Stimulated activated CD4-positive, alpha-beta T cell treated with anti-CD3 and anti-CD28 coated beads, Interleukin-1b, Interleukin-23, amount 100 ng/mL, for 4 hours (primary cell): ENCODE data around the gene DHRS7B.
A peak's percentile ranks its signal among the peaks of the same experiment; 100 is the strongest.
"Not testable (repeated sequence)": the region's sequence is repeated elsewhere in the genome, so short reads cannot be mapped to it uniquely, and the experiment has no call there.

Source experiments
- DNase-seq, 2 donors: peaks; one replicate each; pipeline ENCODE4 v3.0.0-alpha.2; 2020; ENCODE audit warnings: low read depth in 2 of 2

Gene DHRS7B

DNA sequence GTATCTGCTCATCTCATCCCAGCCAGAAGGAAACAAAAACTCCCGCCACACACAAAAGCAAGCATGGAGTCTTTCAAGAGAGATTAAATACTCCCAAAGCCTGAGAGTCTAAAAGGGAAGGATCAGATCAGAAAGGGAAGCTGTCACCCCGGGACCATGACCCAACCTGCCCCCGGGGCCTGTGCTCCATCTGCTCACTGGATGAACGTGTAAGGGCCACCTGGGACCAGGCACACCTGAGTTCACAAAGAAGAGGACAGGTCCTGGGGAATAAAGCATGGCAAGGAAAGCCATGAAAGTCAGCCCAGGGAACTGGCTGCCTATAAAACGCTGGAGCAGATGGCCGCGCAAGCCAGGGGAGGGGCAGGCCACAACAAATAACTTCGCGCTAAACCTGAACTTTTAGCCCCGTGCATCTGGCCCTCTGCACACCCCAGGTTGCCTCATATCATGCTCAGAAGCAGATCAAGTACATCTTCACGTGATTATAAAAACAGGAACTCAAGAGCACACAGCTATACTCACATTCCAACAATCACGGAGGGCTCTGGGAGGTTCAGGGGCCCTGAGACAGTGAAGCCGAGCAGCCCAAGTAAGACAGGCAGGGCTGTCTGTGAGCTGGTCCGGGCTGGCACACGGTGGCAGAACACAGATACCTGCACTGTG lies 83.8 kb downstream of the DHRS7B start:
- no peak for DNase-seq

DNA sequence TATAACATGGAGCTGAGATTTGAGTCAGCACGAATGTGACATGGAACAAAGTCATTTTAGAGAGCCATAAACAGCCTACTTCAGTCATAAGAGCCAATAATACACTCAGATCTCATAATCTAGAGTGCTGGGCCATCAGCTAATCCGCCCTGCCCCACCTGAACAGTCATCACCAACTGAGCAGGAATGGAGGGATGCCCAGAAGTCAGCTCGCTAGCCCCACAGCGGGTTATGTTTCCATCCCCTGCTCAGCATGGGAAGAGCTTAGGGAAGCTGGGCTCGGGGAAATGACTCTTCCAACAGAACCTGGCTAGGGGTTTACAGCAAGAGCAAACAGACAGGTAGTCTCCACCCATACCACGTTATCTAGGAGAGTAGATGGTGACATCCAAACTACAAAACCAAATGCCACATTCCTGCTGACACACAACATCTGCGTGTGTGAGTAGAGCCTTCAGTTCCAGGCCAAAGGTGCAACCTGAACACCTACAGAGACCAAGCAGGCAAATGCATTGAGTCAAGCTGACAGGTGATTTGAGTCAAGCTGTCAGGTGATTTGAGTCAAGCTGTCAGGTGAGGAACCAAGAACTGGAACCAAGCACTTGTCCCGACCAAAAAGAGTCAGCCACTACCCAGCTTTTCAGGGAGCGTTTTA lies 85.2 kb downstream of the DHRS7B start:
- no peak for DNase-seq

DNA sequence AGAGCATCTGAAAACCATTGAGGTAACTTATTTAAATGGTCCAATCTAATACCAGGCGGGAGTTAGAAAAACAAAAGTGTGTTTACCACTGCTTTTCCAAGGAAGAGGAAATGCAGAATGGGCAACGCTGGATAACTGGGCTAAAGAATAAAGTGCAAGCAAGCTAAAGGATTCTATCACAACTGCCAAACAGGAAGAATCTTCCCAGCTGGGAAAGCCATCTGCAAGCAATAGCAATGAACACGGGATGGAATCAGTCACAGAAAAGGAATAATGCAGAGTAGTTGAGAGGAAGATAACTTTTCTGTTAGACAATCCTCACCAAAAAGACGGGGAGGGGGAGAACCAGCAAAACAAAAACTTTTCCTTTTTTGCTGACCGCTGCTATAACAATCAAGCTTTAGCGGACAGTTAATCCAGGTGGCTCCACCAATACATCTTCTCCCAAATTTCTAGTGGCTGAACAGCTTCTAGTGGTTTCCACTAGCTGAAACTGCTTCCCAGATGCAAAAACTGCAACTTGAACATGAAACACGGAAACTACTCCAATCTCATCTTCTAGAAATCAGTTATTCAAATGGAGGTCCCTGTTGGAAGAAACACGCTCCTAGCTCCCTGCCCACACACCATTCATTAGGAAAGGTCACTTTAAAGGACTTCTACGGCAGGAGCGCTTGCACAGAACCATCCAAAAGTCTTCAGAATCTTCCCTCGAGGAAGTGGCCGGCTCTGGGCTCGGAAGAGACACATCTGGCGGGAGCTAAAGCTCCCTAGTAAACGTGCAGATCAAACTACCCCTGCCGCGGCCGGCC lies 86.3 kb downstream of the DHRS7B start:
- no peak for DNase-seq

DNA sequence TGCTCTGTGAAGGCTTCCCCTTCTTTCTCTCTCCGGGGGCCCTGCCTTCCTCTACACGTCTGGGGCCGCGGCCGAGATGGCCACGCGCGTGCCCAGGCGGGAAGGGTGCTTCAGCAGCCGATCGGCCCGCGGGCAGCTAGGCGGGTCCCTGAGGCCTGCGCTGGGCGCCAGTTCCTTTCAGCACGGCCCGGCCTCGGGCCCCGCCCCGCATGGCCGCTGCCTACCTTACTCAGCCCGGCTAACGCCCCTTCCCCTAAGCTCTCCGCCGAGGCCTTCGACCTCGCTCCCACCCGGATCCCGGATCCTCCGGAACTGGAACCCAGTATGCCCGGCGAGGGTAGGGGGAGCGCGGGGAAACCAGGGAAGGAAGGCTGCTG lies 86.9 kb downstream of the DHRS7B start:
- no peak for DNase-seq

DNA sequence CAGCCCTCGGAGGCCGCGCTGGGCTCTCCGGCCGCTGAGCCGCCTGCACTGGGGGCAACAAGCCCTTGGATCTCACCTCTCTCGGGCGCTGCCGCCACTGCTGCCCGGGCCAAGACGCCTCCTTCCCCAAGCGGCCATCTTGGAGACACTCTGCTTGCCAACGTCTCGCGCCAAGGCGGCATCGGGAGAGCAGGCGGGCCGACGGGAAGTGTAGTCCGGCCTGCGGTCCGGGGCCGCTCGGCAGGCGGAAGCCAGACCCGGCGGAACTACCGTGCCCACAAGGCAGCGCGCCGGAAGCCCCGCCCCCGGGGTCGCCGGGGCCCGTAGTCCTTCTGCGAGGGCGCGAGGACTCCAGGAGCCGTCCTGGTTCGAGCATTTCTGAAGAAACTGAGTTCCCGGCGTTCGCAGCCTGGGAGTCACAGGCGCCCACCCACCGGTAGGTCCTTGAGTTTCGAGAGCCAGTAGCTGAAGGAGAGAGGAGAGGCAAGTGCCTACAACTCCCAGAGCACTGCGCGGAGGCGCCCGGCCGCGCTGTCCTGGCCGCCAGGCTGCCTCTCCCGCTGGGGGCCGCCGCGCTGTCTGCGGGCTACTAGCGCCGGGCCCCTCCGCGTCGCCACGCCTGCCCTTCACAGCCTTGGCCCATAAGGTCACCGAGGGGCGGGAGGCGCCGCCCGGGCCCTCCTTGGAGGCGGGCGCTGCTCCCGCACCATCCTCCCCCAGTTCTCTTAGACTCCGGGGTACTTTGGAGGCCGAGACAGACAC lies 87.4 kb downstream of the DHRS7B start, which contains the start of gene TMEM11:
Gene TMEM11, minus strand, starts transcription at position 147 of the 762 bp plus-strand sequence. Its CDS starts 9 bp downstream, at position 138.
- DNase-seq = peak; percentile 91 to 96

DNA sequence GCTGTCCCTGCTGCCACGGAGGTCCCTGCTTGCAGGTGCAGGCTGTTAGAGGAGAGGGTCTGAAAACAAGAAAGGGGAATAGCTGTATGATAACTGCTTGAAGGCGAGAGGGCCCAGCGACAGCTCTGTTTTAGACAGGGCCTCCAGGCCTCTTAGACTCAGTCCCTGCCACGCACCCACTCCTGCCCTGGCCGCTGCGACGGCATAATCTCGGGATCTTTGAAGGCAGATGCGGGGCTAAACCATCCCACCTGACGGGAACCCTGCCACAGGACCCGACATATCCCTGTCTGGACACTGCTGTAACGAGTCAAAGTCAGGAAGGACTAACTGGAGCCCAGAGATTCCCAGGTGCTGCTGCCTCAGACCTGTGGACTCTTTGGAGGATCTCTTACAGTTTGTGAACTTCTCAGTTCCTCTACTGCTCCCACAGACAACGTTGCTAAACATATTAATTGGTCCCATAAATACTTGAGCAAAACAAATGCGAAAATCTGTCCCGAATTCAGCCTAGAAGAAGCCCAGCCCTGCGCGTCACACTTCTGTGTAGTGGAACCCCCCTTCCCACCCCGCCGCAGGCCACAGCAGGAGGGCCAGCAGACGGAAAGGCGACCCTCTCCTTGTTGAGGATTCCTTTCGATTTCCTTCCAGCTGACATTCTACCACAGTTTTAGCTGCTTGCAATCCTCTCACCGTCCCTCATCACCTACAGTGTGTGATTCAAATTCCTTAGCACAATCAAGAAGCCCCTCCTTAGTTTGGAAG lies 88.2 kb downstream of the DHRS7B start:
- no peak for DNase-seq

DNA sequence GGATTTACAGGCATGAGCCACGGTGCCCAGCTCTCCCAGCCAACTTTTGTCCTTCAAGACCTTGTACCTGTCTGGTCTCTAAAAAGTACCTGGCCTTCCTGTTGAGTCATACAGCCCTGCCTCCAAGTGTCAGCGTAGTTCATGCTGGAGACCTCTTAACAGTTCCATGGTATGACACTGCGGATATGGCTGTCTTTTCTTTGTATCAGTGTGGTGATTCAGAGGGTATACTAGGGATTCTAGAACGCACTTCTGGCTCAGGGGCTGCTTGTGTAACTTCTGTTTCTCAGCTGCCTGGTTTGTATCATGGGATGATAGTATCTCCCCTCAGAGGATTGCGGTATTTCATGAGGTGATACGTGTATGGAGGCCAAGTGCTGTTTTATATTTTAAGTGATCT lies 89.2 kb downstream of the DHRS7B start:
- DNase-seq = no peak

DNA sequence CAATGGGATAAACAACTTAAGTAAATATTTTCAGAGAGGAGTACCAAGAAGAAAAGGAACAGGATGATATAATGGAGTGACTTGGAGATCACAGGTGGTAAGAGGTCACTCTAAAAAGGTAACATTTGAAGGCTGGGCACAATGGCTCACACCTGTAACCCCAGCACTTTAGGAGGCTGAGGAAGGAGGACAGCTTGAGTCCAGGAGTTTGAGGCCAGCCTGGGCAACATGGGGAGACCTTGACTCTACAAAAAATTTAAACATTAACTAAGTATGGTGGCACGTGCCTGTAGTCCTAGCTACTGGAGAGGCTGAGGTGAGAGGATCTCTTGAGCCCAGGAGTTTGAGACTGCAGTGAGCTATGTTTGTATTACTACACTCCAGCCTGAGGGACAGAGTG lies 90.6 kb downstream of the DHRS7B start:
- no peak for DNase-seq

DNA sequence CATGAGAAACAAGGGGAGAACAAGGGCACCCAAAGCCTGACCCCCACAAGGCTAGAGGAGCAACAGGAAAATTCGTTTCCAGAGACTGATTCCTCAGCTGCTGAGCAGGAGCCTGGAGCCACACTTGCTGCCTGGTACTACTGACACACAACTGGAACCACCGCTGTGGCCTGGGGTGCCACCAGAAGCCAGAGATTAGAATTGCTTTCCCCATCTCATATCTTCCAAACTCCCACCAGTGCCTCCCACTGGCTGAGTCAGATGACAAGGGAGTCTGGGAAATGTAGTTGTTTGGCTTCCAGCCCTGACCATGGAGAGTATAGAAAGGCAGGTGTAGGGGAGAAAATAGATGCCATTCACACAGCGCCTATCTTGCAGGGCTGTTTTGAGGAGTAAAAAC lies 91.3 kb downstream of the DHRS7B start:
- DNase-seq = no peak

DNA sequence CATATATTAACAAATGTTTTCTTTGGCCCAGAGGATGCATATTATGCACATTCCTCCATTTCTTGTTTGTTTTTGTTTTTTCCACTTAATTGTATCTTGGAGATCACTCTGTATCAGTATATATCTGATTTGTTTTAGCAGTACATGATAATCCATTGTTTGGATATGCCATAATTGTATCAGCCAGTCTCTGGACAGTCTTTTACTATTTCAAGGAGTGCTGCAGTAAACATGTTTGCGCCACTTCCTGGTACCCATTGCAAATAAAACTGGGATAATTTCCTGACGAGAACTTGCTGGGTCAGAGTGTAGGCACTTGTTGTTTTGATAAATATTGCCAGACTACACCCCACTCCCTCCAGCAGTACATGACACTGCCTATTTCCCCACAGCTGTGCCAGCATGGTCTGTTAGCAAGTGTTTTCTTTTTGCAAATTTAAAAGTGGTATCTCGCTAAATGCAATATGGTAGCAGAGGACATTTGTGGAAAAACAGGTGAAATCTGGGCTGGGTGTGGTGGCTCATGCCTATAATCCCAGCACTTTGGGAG lies 92.1 kb downstream of the DHRS7B start:
- no peak for DNase-seq

DNA sequence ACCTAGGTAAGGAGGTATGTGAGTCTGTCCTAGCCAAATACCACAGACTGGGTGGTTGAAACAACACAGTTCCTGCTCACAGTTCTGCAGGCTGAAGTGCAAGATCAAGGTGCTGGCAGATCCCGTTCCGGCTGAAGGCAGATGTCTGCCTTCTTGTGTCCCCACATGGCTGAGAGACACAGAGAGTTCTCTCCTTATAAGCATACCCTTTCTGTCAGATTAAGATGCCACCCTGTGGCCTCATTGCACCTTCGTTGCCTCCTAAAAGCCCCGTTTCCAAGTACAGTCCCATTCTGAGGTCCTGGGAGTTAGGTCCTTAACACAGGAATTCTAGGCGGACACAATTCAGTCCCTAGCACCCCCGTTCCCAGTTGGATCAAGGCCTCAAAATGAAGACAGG lies 96.3 kb downstream of the DHRS7B start:
- DNase-seq = no peak

DNA sequence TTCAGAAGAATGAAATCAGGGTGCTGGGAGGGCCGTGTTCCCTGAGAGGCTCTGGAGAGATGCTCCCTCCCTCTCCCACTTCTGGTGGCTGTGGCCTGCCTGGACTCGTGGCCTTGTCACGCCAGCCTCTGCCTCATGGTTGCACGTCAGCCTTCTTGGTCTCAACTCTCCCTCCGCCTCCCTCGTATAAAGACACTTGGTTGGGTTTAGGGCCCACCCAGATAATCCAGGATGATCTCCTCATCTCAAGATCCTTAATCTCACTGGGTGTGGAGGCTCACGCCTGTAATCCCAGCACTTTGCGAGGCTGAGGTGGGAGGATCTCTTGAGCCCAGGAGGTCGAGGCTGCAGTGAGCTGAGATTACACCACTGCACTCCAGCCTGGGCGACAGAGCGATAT lies 100.5 kb downstream of the DHRS7B start:
- not testable (repeated sequence) for DNase-seq

DNA sequence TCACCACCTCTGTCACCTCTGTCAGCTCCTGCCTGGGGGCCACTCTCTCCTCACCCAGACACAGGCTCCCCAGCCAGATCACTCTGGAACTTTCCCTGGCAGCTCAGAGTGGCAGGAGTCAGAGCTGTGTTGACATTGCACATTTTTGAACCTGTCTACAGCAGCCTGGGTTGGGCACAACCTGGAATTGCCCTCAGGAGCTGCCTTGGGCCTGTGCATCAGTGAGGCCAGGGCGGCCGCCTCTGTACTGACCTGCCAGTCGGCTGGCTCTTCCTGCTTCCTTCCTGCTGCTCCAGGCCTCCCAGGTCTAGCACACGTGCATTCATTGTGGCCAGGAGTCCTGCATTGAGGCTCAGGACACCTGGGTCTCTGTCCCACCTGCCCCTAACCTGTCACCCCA lies 101.3 kb downstream of the DHRS7B start:
- no peak for DNase-seq

DNA sequence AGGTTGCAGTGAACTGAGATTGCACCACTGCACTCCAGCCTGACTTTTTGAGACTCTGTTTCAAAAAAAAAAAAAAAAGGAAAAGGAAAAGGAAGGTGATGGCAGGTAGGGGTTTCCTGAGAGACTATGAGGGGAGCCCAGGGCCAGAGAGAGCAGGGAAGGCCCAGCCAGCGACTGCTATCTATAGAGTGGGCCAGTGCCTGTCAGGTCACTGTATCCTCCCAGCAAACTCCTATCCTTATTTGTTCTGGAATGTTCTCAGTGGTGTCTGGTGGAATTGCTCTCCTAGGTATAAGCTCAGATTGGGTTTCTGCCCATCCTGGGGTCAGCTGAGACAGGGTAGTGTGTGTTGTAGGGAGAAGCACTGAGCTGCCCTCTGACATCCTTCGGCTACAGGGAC lies 102.1 kb downstream of the DHRS7B start:
- DNase-seq = no peak

DNA sequence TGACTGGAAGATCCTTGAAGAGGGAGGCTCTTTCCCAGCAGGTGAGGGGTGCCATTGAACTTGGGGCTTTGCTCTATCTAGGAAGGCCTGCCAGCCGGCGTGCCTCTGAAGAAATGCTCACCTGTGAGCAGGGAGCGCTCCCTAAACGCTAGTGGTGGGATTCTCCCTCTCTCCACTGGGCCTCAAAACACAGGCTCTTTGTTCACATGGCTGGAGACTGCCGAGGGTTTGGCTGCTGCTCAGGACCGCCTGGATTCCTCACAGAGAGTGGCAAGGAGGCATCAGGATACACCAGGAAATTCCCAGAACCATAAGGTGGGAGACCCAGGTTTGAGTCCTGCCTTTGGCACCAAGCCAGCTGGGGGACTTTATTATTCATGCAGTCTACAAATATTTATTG lies 104.8 kb downstream of the DHRS7B start:
- no peak for DNase-seq

DNA sequence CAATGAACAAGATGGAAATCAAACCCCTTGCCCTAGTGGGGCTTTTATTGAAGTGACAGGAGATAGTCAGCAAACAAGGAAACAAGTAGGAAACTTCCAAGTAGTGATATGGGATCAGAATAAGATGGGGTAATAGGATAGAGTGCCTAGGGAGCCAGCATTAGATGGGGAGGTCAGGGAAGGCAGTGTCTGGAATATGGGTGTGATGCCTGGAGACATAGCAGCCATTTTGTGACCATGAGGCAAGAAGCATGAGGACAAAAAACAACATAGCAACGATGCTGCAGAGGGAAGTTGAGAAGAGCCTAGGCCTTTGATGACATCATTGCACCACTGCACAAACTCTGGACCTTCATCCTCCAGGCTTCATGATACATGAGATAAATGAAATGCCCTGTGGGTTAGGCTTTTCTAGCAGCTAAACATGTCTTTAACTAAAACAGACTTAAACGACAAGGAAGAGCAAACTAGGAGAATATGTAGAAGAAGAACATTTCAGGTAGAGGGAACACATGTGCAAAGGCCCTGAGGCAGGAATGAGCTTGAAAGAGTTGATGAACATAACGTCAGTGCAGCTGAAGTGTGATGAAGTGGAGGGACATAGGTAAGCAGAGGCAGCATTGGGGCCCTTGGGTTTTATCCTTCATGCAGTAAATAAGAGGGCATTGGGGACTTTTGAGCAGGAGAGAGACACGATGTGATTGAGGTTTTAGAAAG lies 105.4 kb downstream of the DHRS7B start:
- DNase-seq = no peak

DNA sequence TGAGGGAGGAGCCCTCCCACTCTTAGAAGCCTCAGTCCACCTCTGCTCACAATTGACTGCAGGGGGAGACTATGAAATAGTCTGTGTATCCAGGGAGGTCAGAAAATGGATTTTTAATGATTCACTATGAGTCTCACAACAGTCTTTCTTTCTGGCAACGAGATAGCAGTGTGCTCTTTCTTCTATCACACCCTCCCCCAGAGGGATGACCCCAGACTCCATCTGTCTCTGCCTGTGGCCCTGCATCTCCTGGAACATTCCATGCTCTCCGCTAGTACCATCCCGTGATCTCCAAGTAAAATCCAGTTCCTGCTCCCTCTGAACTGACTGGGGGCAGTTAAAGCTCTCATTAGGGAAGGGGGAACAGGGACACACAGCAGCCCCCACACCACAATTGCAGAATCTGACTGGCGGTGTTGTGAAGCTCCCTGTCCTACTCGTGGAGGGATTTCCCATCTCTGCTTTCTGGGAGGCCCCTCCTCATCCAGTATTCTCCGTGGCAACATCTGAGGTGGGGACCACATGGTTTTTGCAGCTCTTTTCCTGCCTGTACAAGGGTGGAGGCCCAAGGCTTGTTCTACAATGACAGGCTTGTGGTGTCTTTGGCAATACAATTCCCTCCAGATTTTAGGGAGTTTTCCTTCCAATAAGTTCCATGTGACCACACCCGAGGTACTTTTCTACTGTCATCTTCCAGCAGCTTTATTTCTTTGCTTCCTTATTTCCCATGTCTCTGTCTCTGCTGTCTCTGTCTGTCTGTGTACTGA lies 107.0 kb downstream of the DHRS7B start:
- no peak for DNase-seq

DNA sequence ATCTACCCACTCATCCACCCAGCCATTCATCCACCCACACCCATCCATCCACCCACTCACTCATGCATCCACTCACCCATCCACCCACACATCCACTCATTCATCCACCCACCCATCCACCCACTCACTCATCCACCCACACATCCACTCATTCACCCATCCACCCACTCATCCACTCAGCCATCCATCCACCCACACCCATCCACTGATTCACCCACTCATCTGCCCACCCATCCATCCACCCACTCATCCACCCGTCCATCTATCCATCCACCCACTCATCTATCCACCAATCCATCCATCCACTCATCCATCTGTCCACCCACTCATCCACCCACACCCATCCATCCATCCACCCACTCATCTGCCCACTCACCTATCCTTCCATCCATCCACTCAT lies 109.2 kb downstream of the DHRS7B start:
- DNase-seq = peak in 1 of 2 donors; percentile 27

DNA sequence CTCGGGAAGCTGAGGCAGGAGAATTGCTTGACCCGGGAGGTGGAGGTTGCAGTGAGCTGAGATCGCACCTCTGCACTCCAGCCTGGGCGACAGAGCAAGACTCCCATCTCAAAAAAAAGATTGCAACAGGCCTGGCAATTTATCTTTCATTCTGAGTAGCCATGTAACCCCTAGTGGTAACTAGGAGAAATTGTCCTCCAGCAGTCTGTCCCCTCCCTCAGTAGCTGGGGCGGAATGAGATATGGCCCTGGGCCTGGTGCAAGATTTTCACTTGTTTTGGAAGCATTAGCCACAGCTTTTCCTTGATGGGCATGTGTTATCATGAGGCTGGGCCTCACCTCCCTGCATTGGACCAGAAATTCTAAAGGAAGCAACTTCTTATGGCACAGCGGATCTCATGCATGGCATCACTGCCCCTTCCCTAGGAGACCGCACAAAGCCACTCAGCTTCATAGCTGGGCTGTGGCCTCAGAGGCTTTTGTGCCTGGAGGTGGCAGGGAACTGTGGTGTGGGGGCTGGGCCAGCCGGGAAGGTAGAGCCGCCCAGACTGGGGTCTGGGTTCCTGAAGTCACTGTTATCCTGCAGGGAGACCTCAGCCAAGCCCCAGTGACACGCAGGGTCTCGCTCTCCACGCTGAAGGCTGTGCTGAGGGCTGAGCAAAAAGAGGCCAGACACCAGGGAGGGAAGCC lies 113.1 kb downstream of the DHRS7B start:
- no peak for DNase-seq
